SW480 (cell line): ENCODE data around the gene USP17L13.
"Not testable (repeated sequence)": the region's sequence is repeated elsewhere in the genome, so short reads cannot be mapped to it uniquely, and the experiment has no call there.

Experiments
- DNase-seq: peaks from one replicate; pipeline ENCODE4 v3.0.0-alpha.2; 2016; ENCODE audit warnings: low spot score

USP17L13 gene

DNA sequence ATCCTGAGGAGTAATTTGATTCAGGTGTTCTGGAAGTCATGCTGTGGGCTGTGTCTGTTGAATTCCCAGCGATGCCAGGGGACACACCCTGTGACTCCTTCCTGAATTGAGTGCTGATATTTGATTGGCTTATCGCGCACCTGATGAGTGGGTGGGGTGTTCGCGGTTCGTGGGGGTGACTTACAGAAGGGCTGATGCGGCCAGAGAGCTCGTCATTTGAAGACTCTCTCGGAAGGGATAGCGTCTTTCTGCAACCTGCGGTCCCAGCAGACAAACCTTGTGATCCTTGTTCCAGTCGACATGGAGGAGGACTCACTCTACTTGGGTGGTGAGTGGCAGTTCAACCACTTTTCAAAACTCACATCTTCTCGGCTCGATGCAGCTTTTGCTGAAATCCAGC is at the start of gene USP17L13:
Gene USP17L13 (plus strand): TSS at position 301 of the 400 bp plus-strand sequence. CDS start 0 bp downstream, at position 301.
- DNase-seq = not testable (repeated sequence)

DNA sequence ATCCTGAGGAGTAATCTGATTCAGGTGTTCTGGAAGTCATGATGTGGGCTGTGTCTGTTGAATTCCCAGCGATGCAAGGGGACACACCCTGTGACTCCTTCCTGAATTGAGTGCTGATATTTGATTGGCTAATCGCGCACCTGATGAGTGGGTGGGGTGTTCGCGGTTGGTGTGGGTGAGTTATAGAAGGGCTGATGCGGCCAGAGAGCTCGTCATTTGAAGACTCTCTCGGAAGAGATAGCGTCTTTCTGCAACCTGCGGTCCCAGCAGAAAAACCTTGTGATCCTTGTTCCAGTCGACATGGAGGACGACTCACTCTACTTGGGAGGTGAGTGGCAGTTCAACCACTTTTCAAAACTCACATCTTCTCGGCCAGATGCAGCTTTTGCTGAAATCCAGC is 14.3 kb upstream of the USP17L13 start, which contains the start of gene USP17L10:
Gene USP17L10 (plus strand): TSS at position 301 of the 400 bp plus-strand sequence. CDS start 0 bp downstream, at position 301.
- not testable (repeated sequence) for DNase-seq

DNA sequence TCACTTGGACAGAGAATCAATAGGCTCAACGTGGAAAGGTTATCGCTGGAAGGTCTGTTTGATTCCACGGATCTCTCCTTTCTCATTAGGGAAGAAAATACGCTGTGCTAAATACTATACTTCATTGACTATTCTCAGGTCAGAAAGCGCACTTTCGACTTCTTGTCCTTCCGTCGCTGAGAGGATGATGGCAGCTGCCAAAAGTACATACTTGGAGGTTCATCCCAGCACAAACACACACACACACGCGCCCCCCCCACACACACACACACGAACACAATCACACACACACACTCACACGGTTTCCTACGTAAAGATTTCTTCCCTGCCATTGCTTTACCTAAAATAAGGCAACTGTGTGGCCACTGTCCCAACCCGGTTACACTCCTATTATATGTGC is 10.0 kb upstream of the USP17L13 start:
- DNase-seq = not testable (repeated sequence)

GRCh38 chr4:9215105-9215504 is 9.6 kb upstream of the USP17L13 start, which contains the start of gene USP17L11:
Gene USP17L11 (plus strand): TSS chr4:9215405. CDS start chr4:9215405, 0 bp downstream.
- DNase-seq = not testable (repeated sequence)

DNA sequence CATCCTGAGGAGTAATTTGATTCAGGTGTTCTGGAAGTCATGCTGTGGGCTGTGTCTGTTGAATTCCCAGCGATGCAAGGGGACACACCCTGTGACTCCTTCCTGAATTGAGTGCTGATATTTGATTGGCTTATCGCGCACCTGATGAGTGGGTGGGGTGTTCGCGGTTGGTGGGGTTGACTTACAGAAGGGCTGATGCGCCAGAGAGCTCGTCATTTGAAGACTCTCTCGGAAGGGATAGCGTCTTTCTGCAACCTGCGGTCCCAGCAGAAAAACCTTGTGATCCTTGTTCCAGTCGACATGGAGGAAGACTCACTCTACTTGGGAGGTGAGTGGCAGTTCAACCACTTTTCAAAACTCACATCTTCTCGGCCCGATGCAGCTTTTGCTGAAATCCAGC is 4.8 kb upstream of the USP17L13 start, which contains the start of gene USP17L12:
Gene USP17L12 (plus strand): TSS at position 301 of the 400 bp plus-strand sequence. CDS start 0 bp downstream, at position 301.
- not testable (repeated sequence) for DNase-seq

DNA sequence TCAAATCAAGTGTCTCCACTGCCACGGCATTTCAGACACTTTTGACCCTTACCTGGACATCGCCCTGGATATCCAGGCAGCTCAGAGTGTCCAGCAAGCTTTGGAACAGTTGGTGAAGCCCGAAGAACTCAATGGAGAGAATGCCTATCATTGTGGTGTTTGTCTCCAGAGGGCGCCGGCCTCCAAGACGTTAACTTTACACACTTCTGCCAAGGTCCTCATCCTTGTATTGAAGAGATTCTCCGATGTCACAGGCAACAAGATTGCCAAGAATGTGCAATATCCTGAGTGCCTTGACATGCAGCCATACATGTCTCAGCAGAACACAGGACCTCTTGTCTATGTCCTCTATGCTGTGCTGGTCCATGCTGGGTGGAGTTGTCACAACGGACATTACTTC is 5.6 kb downstream of the USP17L13 start:
- DNase-seq = not testable (repeated sequence)

DNA sequence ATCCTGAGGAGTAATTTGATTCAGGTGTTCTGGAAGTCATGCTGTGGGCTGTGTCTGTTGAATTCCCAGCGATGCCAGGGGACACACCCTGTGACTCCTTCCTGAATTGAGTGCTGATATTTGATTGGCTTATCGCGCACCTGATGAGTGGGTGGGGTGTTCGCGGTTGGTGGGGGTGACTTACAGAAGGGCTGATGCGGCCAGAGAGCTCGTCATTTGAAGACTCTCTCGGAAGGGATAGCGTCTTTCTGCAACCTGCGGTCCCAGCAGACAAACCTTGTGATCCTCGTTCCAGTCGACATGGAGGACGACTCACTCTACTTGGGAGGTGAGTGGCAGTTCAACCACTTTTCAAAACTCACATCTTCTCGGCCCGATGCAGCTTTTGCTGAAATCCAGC is 9.4 kb downstream of the USP17L13 start, which contains the start of gene USP17L15:
Gene USP17L15 (plus strand): TSS at position 301 of the 400 bp plus-strand sequence. CDS start 0 bp downstream, at position 301.
- not testable (repeated sequence) for DNase-seq

DNA sequence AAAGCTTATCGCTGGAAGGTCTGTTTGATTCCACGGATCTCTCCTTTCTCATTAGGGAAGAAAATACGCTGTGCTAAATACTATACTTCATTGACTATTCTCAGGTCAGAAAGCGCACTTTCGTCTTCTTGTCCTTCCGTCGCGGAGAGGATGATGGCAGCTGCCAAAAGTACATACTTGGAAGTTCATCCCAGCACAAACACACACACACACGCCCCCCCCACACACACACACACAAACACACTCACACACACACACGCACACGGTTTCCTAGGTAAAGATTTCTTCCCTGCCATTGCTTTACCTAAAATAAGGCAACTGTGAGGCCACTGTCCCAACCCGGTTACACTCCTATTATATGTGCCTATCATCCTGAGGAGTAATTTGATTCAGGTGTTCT is 13.8 kb downstream of the USP17L13 start:
- not testable (repeated sequence) for DNase-seq

DNA sequence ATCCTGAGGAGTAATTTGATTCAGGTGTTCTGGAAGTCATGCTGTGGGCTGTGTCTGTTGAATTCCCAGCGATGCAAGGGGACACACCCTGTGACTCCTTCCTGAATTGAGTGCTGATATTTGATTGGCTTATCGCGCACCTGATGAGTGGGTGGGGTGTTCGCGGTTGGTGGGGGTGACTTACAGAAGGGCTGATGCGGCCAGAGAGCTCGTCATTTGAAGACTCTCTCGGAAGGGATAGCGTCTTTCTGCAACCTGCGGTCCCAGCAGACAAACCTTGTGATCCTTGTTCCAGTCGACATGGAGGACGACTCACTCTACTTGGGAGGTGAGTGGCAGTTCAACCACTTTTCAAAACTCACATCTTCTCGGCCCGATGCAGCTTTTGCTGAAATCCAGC is 18.9 kb downstream of the USP17L13 start, which contains the start of gene USP17L17:
Gene USP17L17 (plus strand): TSS at position 301 of the 400 bp plus-strand sequence. CDS start 0 bp downstream, at position 301.
- not testable (repeated sequence) for DNase-seq

DNA sequence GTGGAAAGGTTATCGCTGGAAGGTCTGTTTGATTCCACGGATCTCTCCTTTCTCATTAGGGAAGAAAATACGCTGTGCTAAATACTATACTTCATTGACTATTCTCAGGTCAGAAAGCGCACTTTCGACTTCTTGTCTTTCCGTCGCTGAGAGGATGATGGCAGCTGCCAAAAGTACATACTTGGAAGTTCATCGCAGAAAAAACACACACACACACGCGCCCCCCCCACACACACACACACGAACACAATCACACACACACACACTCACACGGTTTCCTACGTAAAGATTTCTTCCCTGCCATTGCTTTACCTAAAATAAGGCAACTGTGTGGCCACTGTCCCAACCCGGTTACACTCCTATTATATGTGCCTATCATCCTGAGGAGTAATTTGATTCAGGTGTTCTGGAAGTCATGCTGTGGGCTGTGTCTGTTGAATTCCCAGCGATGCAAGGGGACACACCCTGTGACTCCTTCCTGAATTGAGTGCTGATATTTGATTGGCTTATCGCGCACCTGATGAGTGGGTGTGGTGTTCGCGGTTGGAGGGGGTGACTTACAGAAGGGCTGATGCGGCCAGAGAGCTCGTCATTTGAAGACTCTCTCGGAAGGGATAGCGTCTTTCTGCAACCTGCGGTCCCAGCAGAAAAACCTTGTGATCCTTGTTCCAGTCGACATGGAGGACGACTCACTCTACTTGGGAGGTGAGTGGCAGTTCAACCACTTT is 23.4 kb downstream of the USP17L13 start, which contains the start of gene USP17L18:
Gene USP17L18 (plus strand): TSS at position 678 of the 728 bp plus-strand sequence. CDS start 0 bp downstream, at position 678.
- not testable (repeated sequence) for DNase-seq

DNA sequence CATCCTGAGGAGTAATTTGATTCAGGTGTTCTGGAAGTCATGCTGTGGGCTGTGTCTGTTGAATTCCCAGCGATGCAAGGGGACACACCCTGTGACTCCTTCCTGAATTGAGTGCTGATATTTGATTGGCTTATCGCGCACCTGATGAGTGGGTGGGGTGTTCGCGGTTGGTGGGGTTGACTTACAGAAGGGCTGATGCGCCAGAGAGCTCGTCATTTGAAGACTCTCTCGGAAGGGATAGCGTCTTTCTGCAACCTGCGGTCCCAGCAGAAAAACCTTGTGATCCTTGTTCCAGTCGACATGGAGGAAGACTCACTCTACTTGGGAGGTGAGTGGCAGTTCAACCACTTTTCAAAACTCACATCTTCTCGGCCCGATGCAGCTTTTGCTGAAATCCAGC is 28.4 kb downstream of the USP17L13 start, which contains the start of gene USP17L19:
Gene USP17L19 (plus strand): TSS at position 301 of the 400 bp plus-strand sequence. CDS start 0 bp downstream, at position 301.
- DNase-seq = not testable (repeated sequence)

GRCh38 chr4:9257824-9258223 is 33.1 kb downstream of the USP17L13 start, which contains the start of gene USP17L20:
Gene USP17L20 (plus strand): TSS chr4:9258124. CDS start chr4:9258124, 0 bp downstream.
- DNase-seq = not testable (repeated sequence)

DNA sequence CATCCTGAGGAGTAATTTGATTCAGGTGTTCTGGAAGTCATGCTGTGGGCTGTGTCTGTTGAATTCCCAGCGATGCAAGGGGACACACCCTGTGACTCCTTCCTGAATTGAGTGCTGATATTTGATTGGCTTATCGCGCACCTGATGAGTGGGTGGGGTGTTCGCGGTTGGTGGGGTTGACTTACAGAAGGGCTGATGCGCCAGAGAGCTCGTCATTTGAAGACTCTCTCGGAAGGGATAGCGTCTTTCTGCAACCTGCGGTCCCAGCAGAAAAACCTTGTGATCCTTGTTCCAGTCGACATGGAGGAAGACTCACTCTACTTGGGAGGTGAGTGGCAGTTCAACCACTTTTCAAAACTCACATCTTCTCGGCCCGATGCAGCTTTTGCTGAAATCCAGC is 37.9 kb downstream of the USP17L13 start, which contains the start of gene USP17L21:
Gene USP17L21 (plus strand): TSS at position 301 of the 400 bp plus-strand sequence. CDS start 0 bp downstream, at position 301.
- not testable (repeated sequence) for DNase-seq

- DNase-seq = not testable (repeated sequence)
Measured at GRCh38 chr4:9267319-9267718, 42.6 kb downstream of the USP17L13 start, which contains the start of gene USP17L22. Gene USP17L22 (plus strand): TSS chr4:9267619. CDS start chr4:9267619, 0 bp downstream.

DNA sequence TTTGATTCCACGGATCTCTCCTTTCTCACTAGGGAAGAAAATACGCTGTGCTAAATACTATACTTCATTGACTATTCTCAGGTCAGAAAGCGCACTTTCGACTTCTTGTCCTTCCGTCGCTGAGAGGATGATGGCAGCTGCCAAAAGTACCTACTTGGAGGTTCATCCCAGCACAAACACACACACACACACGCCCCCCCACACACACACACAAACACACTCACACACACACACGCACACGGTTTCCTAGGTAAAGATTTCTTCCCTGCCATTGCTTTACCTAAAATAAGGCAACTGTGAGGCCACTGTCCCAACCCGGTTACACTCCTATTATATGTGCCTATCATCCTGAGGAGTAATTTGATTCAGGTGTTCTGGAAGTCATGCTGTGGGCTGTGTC is 47.0 kb downstream of the USP17L13 start:
- DNase-seq = not testable (repeated sequence)
